Esophagus squamous epithelium (tissue), 4 donors: ENCODE measurements around the gene TBC1D5.

Experiments used
- CTCF ChIP-seq, 6 experiments: fragments of 450-650 bp in 4 of 6; fragments of 200-600 bp in 2 of 6; sonication (generic) in 2 of 6; IDR thresholded peaks; one replicate each; pipeline ENCODE4 v1.5.1; 2016 to 2019; ENCODE audit warnings: antibody characterized with exemption in 6 of 6, mild to moderate bottlenecking in 4 of 6, moderate library complexity in 4 of 6
- POLR2A ChIP-seq, 4 donors: fragments of 450-650 bp; IDR thresholded peaks; one replicate each; pipeline ENCODE4 v1.6.1; 2017; ENCODE audit warnings: antibody characterized with exemption in 4 of 4, mild to moderate bottlenecking in 4 of 4, moderate library complexity in 3 of 4

GRCh38 chr3:17143893-17144664 lies 598.4 kb downstream of the TBC1D5 start:
- no peak for TF ChIP-seq CTCF (IDR thresholded peaks at IDR 0.05)
- TF ChIP-seq POLR2A (IDR thresholded peaks at IDR 0.05): no peak
